Stimulated activated CD4-positive, alpha-beta T cell treated with anti-CD3 and anti-CD28 coated beads, Interleukin-12 subunit alpha, Interleukin-12 subunit beta, amount 100 ng/mL, for 24 hours (primary cell): Measurements from ENCODE around the gene DENND2A.
"Not testable (repeated sequence)": the region's sequence is repeated elsewhere in the genome, so short reads cannot be mapped to it uniquely, and the experiment has no call there.

Source experiments
- DNase-seq, 2 experiments: peaks; one replicate each; pipeline ENCODE4 v3.0.0-alpha.2; 2020; ENCODE audit warnings: low read depth in 2 of 2

DENND2A gene

GRCh38 chr7:140544388-140544826 lies 96.2 kb downstream of the DENND2A start:
- no peak for DNase-seq

- DNase-seq, result no peak
Observed at GRCh38 chr7:140542228-140542603, 98.4 kb downstream of the DENND2A start.

GRCh38 chr7:140541513-140542227 lies 98.9 kb downstream of the DENND2A start:
- no peak for DNase-seq

DNA sequence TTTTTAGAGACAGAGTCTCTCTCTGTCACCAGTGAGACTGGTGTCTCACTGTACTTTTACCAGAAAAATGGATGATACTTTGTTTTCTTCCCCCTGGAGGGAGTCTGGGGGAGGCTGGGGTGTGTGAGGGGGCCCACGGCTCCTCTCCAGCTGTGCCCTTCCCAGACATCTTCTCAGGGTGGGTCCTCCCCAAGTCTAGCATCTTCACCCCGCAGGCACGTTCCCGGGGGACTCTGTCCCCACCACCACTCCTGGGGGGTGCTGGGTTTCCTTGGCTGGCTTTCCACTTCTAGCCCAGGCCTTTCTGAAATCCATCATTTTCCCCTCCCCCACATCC lies 99.5 kb downstream of the DENND2A start:
- no peak for DNase-seq

- DNase-seq, result no peak
Observed at GRCh38 chr7:140540136-140540777, 100.4 kb downstream of the DENND2A start.

DNA sequence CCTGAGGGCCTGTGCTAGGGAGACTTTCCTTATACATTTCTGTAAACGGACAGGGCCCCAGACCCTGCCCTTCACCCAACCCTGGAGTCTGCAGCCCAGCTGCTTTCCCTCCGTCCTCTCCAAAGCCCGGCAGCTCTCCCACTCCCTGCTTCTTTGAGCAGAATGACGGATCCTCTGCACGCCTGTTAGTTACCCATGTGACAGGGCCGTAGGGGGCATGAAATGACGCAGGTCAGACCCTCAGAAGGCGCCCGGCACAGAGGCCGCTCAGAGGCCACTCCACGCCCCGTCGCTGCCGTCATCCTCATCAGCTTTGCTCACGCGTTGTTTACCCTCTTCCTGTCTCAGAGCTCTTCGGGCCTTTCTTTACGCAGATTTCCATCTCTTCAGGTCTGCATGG lies 101.2 kb downstream of the DENND2A start:
- no peak for DNase-seq

DNA sequence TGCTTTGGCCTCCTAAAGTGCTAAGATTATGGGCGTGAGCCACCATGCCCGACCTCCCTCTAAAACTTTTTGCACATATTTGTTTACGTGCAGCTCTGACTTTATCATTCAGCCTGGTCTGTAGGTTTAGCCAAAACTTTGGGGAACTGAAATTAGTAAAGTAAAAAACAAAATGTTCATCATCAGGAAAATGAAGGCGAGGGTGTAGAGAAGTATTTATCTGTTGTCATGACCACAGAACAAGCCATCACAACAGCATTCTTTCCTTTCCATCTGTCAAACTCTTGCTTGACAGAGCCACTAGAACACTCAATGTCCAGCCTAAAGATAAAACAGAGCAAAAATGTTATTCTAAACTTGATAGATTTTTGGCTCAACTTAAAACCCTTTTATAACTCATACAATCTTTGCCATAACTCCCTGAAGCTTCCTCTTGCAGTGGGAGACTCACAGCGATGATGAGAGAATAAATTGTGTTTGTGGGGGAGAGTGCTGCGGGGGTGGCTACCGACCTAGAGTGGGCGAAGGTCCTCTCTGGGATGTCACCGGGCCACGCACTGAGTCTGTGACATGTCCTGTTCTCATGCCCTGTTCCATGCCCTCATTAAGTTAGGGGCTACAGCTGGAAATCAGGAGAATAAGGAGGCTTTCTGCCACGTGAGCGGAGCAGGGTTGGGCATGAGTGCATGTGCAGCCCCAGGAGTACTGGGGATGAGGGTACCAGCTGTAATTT lies 102.7 kb downstream of the DENND2A start:
- no peak for DNase-seq

- DNase-seq, result no peak
Observed at GRCh38 chr7:140534743-140535142, 105.9 kb downstream of the DENND2A start.

DNA sequence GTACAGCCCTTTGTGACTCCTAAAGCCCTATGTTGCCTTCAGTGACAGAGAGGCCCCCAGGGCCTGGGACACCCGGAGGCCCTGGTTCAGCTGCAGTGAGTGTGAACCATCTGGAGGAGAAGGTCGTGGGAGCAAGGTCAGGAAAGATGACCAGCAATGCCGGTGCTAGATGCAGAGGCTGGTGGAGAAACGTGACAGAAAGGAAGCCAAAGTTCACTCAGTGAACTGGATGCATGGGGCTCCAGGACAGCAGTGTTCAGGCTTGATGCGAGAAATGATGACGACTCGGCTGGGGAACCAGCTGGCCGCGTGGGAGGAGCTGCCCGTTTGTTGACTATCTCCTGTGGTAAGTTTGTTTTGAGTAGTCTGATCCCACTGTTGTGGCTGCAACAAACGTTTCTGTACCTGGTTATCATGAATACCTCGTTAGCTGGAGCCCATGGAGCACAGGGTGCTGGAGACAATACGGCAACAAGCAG lies 107.2 kb downstream of the DENND2A start:
- DNase-seq, result no peak

DNA sequence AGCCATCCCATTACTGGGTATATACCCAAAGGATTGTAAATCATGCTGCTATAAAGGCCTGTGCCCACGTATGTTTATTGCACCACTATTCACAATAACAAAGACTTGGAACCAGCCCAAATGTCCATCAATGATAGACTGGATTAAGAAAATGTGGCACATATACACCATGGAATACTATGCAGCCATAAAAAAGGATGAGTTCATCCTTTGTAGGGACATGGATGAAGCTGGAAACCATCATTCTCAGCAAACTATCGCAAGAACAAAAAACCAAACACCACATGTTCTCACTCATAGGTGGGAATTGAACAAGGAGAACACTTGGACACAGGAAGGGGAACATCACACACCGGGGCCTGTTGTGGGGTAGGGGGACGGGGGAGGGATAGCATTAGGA lies 111.2 kb downstream of the DENND2A start:
- DNase-seq, result not testable (repeated sequence)

GRCh38 chr7:140526787-140527664 lies 113.6 kb downstream of the DENND2A start:
- DNase-seq, result no peak

GRCh38 chr7:140526214-140526613 lies 114.4 kb downstream of the DENND2A start:
- DNase-seq, result no peak

- peak; percentile 1 to 23 for DNase-seq
Observed at GRCh38 chr7:140525743-140526142, 114.9 kb downstream of the DENND2A start.

DNA sequence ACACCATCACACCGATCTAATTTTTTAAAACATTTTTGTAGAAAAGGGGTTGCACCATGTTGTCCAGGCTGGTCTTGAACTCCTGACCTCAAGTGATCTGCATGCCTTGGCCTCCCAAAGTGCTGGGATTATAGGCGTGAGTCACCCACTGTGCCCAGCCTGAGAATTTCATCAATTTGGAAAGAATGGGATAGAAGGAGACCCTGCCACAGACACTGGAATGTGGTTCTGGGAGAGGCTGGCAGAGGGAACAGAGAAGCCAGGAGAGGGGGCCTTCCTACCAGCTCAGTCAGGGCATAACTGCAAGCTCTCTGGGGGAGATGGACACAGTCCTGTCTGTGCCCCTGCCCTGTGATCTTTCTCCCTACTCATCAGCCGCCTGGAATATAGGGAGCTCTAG lies 119.2 kb downstream of the DENND2A start:
- DNase-seq, result no peak

DNA sequence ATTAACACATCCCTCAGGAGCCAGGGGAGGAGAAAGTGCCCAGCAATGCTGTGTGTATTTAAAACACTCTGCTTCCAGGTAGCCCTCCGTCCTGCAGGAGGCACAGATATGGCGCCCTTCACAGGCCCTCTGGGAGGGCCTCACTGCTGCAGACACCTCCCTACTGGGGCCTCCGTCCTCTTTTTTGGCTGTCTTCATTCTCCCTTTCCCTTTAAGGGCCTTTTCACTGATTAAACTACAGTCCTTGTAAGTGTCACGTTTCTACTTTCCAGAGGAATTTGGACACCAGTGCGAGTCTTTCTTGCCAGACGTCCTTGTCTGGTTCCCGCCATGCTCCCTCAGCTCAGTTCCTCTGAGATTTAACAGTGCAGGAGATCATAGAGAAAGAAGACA lies 121.6 kb downstream of the DENND2A start:
- DNase-seq, result no peak

- DNase-seq, result no peak
Observed at GRCh38 chr7:140518370-140519006, 122.1 kb downstream of the DENND2A start.

- peak; percentile 43 to 77 for DNase-seq
Observed at GRCh38 chr7:140517546-140518369, 122.9 kb downstream of the DENND2A start.

GRCh38 chr7:140512317-140513000 lies 128.2 kb downstream of the DENND2A start:
- DNase-seq, result no peak

DNA sequence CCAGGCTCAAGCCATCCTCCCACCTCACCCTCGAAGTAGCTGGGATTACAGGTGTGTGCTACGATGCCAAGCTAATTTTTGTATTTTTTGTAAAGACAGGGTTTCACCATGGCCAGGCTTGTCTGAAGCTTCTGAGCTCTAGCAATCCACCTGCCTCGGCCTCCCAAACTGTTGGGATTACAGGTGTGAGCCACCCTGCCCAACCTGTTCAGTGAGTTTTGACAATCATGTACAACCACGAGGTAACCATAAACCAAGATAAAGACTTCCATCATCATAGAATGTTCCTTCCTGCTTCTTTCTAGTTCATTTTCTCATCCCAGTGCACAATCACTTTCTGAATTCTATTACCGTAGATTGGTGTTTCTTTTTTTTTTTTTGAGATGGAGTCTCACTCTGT lies 130.8 kb downstream of the DENND2A start:
- DNase-seq, result no peak

DNA sequence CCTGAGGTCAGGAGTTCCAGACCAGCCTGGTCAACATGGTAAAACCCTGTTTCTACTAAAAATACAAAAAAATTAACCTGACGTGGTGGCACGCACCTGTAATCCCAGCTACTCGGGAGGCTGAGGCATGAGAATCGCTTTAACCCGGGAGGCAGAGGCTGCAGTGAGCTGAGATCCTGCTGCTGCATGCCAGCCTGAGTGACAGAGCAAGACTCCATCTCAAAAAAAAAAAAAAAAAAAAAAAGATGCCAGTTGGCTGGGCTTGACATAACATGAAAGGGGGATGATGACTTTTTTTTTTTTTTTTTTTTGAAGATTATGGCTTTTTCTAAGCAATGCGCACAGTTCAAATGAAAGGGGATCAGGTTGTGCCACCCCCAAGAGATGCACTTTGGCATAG lies 133.1 kb downstream of the DENND2A start:
- DNase-seq, result not testable (repeated sequence)
